GM23248 (cell line): ENCODE data around the gene OPTC. TPM values are rescaled to one million over a fixed set of nuclear protein-coding genes. Genes with fewer than 3 reads are reported as not detected.
"Not testable (repeated sequence)": the region's sequence is repeated elsewhere in the genome, so short reads cannot be mapped to it uniquely, and the experiment has no call there.

ENCODE experiments used
- DNase-seq: peaks from one replicate; pipeline ENCODE4 v3.0.0-alpha.2; 2015
- H2AFZ ChIP-seq: fragments of 200-600 bp; sonication (generic); 2 replicates; pipeline ENCODE4 v1.6.1; 2016; ENCODE audit warnings: antibody characterized with exemption
- H3F3A ChIP-seq: fragments of 200-600 bp; sonication (generic); 2 replicates; pipeline ENCODE4 v1.6.1; 2016; ENCODE audit warnings: mild to moderate bottlenecking, antibody characterized with exemption, mixed run types; ENCODE audit not compliant: insufficient read depth
- H3K27ac ChIP-seq: fragments of 200-600 bp; sonication (generic); 2 replicates; pipeline ENCODE4 v1.5.1; 2016; ENCODE audit warnings: mild to moderate bottlenecking
- H3K27me3 ChIP-seq: fragments of 200-600 bp; sonication (generic); replicated peaks from 2 replicates; pipeline ENCODE4 v1.6.1; 2016; ENCODE audit warnings: mild to moderate bottlenecking; ENCODE audit not compliant: insufficient read depth
- H3K36me3 ChIP-seq: fragments of 200-600 bp; sonication (generic); 2 replicates; pipeline ENCODE4 v1.6.1; 2016; ENCODE audit warnings: low read depth, mild to moderate bottlenecking
- H3K4me1 ChIP-seq: fragments of 200-600 bp; sonication (generic); 2 replicates; pipeline ENCODE4 v1.6.1; 2016; ENCODE audit warnings: mild to moderate bottlenecking; ENCODE audit not compliant: insufficient read depth
- H3K4me2 ChIP-seq: fragments of 200-600 bp; sonication (generic); one replicate; pipeline ENCODE4 v1.6.1; 2016; ENCODE audit warnings: mild to moderate bottlenecking; ENCODE audit not compliant: unreplicated experiment
- H3K4me3 ChIP-seq: fragments of 200-600 bp; sonication (generic); 2 replicates; pipeline ENCODE4 v1.5.1; 2016; ENCODE audit warnings: mild to moderate bottlenecking
- H3K79me2 ChIP-seq: fragments of 200-600 bp; sonication (generic); 2 replicates; pipeline ENCODE4 v1.6.1; 2016; ENCODE audit warnings: mild to moderate bottlenecking; ENCODE audit not compliant: insufficient read depth
- H3K9ac ChIP-seq: fragments of 200-600 bp; sonication (generic); 2 replicates; pipeline ENCODE4 v1.6.1; 2016; ENCODE audit warnings: mild to moderate bottlenecking
- H3K9me2 ChIP-seq: fragments of 200-600 bp; sonication (generic); 2 replicates; pipeline ENCODE4 v1.6.1; 2016; ENCODE audit warnings: mixed run types, mild to moderate bottlenecking, moderate library complexity; ENCODE audit not compliant: insufficient read depth
- H3K9me3 ChIP-seq: fragments of 200-600 bp; sonication (generic); one replicate; pipeline ENCODE4 v1.6.1; 2017; ENCODE audit warnings: low read depth
- H4K20me1 ChIP-seq: fragments of 200-600 bp; sonication (generic); 2 replicates; pipeline ENCODE4 v1.6.0; 2016; ENCODE audit not compliant: insufficient read depth
- EZH2 ChIP-seq: fragments of 200-600 bp; sonication (generic); IDR thresholded peaks from 2 replicates; pipeline ENCODE4 v1.6.1; 2018; ENCODE audit warnings: antibody characterized with exemption, mild to moderate bottlenecking; ENCODE audit not compliant: insufficient read depth, poor library complexity, severe bottlenecking
- EZH2phosphoT487 ChIP-seq: fragments of 200-600 bp; sonication (generic); IDR thresholded peaks from 2 replicates; pipeline ENCODE4 v1.6.1; 2018; ENCODE audit warnings: antibody characterized with exemption, moderate library complexity, mild to moderate bottlenecking, low read depth; ENCODE audit not compliant: insufficient read depth
- WGBS, 2 experiments: methylation state at CpG; one replicate each; pipeline ENCODE4 v1.1.6; 2015 to 2017; ENCODE audit warnings: low lambda C conversion rate in 2 of 2, low coverage in 1 of 2; ENCODE audit errors: missing lambda C conversion rate in 2 of 2; 5-methylcytosine and 5-hydroxymethylcytosine counted together
- in situ Hi-C: fragments of 300-500 bp; cut with MboI; formaldehyde crosslinking; loops from 2 replicates; pipeline ENCODE4 v1.15.0; 2020
- polyA plus RNA-seq: library from polyadenylated mRNA; unstranded; fragments of >200 nt; fragmentation: Nextera tagmentation; extraction: Ambion mirVana; gene quantifications from 2 replicates; pipeline ENCODE4 v1.2.1, GENCODE V29; 2016
- total RNA-seq: library from RNA; depleted of rRNA; stranded (reverse); fragments of >200 nt; shearing (Covaris generic); gene quantifications from 2 replicates; pipeline ENCODE4 v1.2.3, GENCODE V29; 2014; rRNA removed

Gene OPTC, protein sequence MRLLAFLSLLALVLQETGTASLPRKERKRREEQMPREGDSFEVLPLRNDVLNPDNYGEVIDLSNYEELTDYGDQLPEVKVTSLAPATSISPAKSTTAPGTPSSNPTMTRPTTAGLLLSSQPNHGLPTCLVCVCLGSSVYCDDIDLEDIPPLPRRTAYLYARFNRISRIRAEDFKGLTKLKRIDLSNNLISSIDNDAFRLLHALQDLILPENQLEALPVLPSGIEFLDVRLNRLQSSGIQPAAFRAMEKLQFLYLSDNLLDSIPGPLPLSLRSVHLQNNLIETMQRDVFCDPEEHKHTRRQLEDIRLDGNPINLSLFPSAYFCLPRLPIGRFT
- total RNA-seq (not detected in 2 replicates), polyA plus RNA-seq (not detected in 2 replicates)

DNA sequence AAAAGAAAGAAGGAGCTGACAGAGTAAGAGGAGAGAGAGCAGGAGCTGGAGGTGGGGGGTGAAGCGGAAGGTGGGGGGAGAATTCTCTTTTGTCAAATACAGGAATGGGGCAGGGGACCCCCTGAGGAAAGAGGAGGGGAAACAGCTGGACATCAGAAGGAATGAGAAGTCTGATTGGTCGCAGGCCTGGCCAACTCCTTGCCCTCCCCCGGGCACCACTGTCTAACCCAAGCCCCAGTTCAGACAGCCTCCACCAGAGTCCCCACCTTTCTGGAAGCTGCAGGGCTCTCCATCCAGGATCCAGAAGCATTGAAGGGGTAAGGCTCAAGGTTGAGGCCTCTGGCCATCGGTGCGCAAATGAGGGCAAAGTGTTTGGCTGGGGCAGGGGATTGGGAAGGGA lies at the start of gene OPTC:
OPTC (plus strand) TSS at position 253 of the 400 bp plus-strand sequence. CDS start 1,853 bp downstream, outside the sequence.
- in situ Hi-C loops: no loop called here
- Histone ChIP-seq H3K79me2 (no peaks in the 10 kb centered on the region), H3K4me3 (no peak within 1 kb of the TSS), H3K27me3 (no peaks in the 10 kb centered on the region), H3K9ac (no peak within 1 kb of the TSS), H3K9me2 (no peaks in the 10 kb centered on the region), H4K20me1 (no peaks in the 10 kb centered on the region), H2AFZ (no peak within 1 kb of the TSS), H3K4me2 (no peak within 1 kb of the TSS), H3K4me1 (no peaks in the 10 kb centered on the region), H3K36me3 (no peaks in the 10 kb centered on the region), H3F3A (no peaks in the 10 kb centered on the region), H3K27ac (no peak within 1 kb of the TSS), H3K9me3 (no peaks in the 10 kb centered on the region)
- DNase-seq: no peak
- TF ChIP-seq EZH2phosphoT487: no peak
- no peak for TF ChIP-seq EZH2
- 95% methylated on average over 5 of the region's 5 CpGs for WGBS, 2 experiments

DNA sequence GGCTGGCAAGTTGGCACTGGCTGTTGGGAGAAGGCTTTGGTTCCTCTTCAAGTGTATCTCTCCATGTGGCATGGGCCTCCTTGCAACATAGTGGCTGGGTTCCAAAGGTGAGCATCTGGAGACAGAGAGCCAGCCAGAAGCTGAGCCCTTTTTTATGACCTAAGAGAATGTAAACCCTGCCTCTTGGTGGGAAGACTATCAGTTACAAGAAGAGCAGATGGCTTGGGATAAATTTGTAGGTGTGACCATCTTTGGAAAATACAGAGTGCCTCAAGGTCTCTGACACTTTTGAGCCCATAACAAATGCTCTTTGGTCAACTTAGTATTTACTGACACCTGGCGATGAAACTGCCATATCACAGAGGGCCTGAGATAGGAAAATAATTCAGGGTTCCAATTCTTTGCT lies 49.8 kb upstream of the OPTC start:
- WGBS, 2 experiments: 75 to 88% methylated on average over 1 of the region's 1 CpG
- Histone ChIP-seq H3K79me2 (no peaks in the 10 kb centered on the region), H4K20me1 (no peaks in the 10 kb centered on the region), H3K9me3 (no peaks in the 10 kb centered on the region), H3K9me2 (no peaks in the 10 kb centered on the region), H3F3A (no peaks in the 10 kb centered on the region), H3K27ac (no peak overlapping the region), H3K9ac (no peak overlapping the region), H3K36me3 (no peaks in the 10 kb centered on the region), H2AFZ (no peak overlapping the region), H3K4me2 (no peak overlapping the region), H3K27me3 (no peaks in the 10 kb centered on the region), H3K4me3 (no peak overlapping the region), H3K4me1 (peaks cover 43% of the 10 kb centered on the region)
- TF ChIP-seq EZH2phosphoT487 (no peak), EZH2 (no peak)
- in situ Hi-C loops: no loop called here
- peak; percentile 38 for DNase-seq

DNA sequence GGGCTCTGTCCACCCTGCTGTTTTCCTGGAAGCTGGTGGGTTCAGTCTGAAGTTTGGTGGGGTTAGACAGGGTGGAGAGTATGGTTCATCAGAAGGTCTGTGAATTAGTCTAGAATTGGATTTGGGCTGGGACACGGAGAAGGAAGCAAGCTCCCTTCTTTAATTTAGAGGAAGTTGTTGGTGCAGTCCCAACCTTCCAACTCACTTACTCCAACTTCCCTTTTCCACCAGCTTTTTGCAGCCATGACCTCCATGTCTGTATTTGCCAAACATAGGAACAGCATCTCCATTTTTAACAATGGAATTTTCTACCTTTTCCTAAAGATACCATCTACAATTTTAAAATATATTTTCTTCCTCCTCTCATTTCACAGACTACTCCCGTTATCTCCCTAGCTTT lies 46.8 kb upstream of the OPTC start:
- no peak for TF ChIP-seq EZH2phosphoT487
- TF ChIP-seq EZH2: no peak
- no peaks in the 10 kb centered on the region for H3K27me3 ChIP-seq
- no peak overlapping the region for H3K4me3 ChIP-seq
- no peaks in the 10 kb centered on the region for H3K36me3 ChIP-seq
- no peak for DNase-seq
- no peaks in the 10 kb centered on the region for H3K9me3 ChIP-seq
- H3F3A ChIP-seq: no peaks in the 10 kb centered on the region
- no peak overlapping the region for H3K4me2 ChIP-seq
- in situ Hi-C loops: no loop called here
- no peak overlapping the region for H3K27ac ChIP-seq
- H2AFZ ChIP-seq: no peak overlapping the region
- 69 to 71% methylated on average over 2 of the region's 2 CpGs for WGBS, 2 experiments
- H4K20me1 ChIP-seq: no peaks in the 10 kb centered on the region
- H3K9me2 ChIP-seq: no peaks in the 10 kb centered on the region
- no peak overlapping the region for H3K9ac ChIP-seq
- H3K79me2 ChIP-seq: no peaks in the 10 kb centered on the region
- H3K4me1 ChIP-seq: peaks cover 52% of the 10 kb centered on the region

DNA sequence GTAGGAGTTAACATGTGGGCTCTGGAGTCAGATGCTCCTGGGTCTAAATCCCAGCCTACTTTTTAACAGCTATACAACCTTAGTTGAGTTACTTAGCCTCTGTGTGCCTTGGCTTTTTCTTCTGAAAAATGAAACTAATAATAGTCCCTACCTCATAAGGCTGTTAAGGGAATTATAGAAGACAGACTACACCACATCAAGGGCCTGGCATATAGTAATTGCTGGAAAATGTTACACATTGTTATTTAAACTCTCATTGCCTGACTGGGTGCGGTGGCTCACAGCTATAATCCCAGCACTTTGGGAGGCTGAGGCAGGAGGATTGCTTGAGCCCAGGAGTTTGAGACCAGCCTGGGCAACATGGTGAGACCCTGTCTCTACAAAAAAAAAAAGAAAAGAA lies 46.4 kb upstream of the OPTC start:
- H2AFZ ChIP-seq, H3K27ac ChIP-seq, H3K27me3 ChIP-seq, H3F3A ChIP-seq, H3K9ac ChIP-seq, in situ Hi-C loops, H3K79me2 ChIP-seq, H3K4me3 ChIP-seq, H3K9me3 ChIP-seq, H4K20me1 ChIP-seq, DNase-seq, H3K9me2 ChIP-seq, H3K36me3 ChIP-seq, H3K4me2 ChIP-seq: not testable (repeated sequence)
- whole genome bisulfite sequencing, 2 experiments: 91 to 100% methylated on average over 1 of the region's 1 CpG
- peaks cover 47% of the 10 kb centered on the region for H3K4me1 ChIP-seq
